ENCODE data around the gene CD99. TPM values are rescaled to one million over a fixed set of nuclear protein-coding genes. Genes with fewer than 3 reads are reported as not detected.
A peak's percentile ranks its signal among the peaks of the same experiment; 100 is the strongest.
"Not testable (repeated sequence)": the region's sequence is repeated elsewhere in the genome, so short reads cannot be mapped to it uniquely, and the experiment has no call there.

CD99 gene
- total RNA-seq, 2 donors from 2014 or later = 164 to 191 TPM

GRCh38 chrX:2712428-2712827, 21.3 kb downstream of the CD99 start:
- intact Hi-C loops (cut with DNase I, micrococcal nuclease) = no loop called here
- peak; percentile 57 for ATAC-seq
- DNase-seq = no peak

GRCh38 chrX:2712890-2713840, 22.1 kb downstream of the CD99 start:
- intact Hi-C loops (cut with DNase I, micrococcal nuclease) = no loop called here
- ATAC-seq (no peak), DNase-seq (no peak)

GRCh38 chrX:2714551-2714950, 23.5 kb downstream of the CD99 start:
- intact Hi-C loops (cut with DNase I, micrococcal nuclease) = no loop called here
- DNase-seq (no peak), ATAC-seq (no peak)

GRCh38 chrX:2715066-2715600, 24.0 kb downstream of the CD99 start:
- intact Hi-C loops (cut with DNase I, micrococcal nuclease) = no loop called here
- ATAC-seq (no peak), DNase-seq (no peak)

GRCh38 chrX:2717312-2717711, 26.2 kb downstream of the CD99 start:
- DNase-seq (no peak), ATAC-seq (no peak)
- intact Hi-C loops (cut with DNase I, micrococcal nuclease) = no loop called here

GRCh38 chrX:2718821-2719220, 27.7 kb downstream of the CD99 start:
- intact Hi-C loops (cut with DNase I, micrococcal nuclease) = no loop called here
- no peak for DNase-seq
- ATAC-seq = no peak

GRCh38 chrX:2719774-2720447, 28.8 kb downstream of the CD99 start:
- DNase-seq = no peak
- intact Hi-C loops (cut with DNase I, micrococcal nuclease) = no loop called here
- ATAC-seq = no peak

- ATAC-seq (no peak), DNase-seq (no peak)
- intact Hi-C loops (cut with DNase I, micrococcal nuclease) = no loop called here
Measured at GRCh38 chrX:2723286-2723879, 32.3 kb downstream of the CD99 start.

- intact Hi-C loops (cut with DNase I, micrococcal nuclease); ATAC-seq; DNase-seq: not testable (repeated sequence)
Measured at GRCh38 chrX:2727264-2727663, 36.2 kb downstream of the CD99 start.

- ATAC-seq (no peak), DNase-seq (no peak)
- intact Hi-C loops (cut with DNase I, micrococcal nuclease) = no loop called here
Measured at GRCh38 chrX:2732076-2732475, 41.0 kb downstream of the CD99 start.

- DNase-seq (no peak), ATAC-seq (no peak)
- intact Hi-C loops (cut with DNase I, micrococcal nuclease) = no loop called here
Measured at GRCh38 chrX:2732649-2733048, 41.6 kb downstream of the CD99 start.

- DNase-seq (no peak), ATAC-seq (no peak)
- intact Hi-C loops (cut with DNase I, micrococcal nuclease) = no loop called here
Measured at GRCh38 chrX:2733286-2733685, 42.2 kb downstream of the CD99 start.

GRCh38 chrX:2735270-2735669, 44.2 kb downstream of the CD99 start:
- ATAC-seq = no peak
- no peak for DNase-seq
- intact Hi-C loops (cut with DNase I, micrococcal nuclease) = no loop called here

- DNase-seq = no peak
- no peak for ATAC-seq
- intact Hi-C loops (cut with DNase I, micrococcal nuclease) = no loop called here
Measured at GRCh38 chrX:2740672-2741071, 49.6 kb downstream of the CD99 start.

GRCh38 chrX:2741386-2741785, 50.3 kb downstream of the CD99 start:
- ATAC-seq = no peak
- intact Hi-C loops (cut with DNase I, micrococcal nuclease) = no loop called here

GRCh38 chrX:2746250-2746649, 55.2 kb downstream of the CD99 start:
- DNase-seq; intact Hi-C loops (cut with DNase I, micrococcal nuclease); ATAC-seq: not testable (repeated sequence)

More at GRCh38 chrX:2741386-2741785, 50.3 kb downstream of the CD99 start:
- no peak for DNase-seq

- ATAC-seq = no peak
- intact Hi-C loops (cut with DNase I, micrococcal nuclease) = no loop called here
Measured at GRCh38 chrX:2748171-2748814, 57.2 kb downstream of the CD99 start.

GRCh38 chrX:2748815-2749188, 57.7 kb downstream of the CD99 start:
- intact Hi-C loops (cut with DNase I, micrococcal nuclease) = no loop called here
- DNase-seq (no peak), ATAC-seq (no peak)

More at GRCh38 chrX:2748171-2748814, 57.2 kb downstream of the CD99 start:
- DNase-seq = no peak

GRCh38 chrX:2751291-2751690, 60.2 kb downstream of the CD99 start:
- DNase-seq = no peak
- no peak for ATAC-seq

More at GRCh38 chrX:2751291-2751690, 60.2 kb downstream of the CD99 start:
- intact Hi-C loops (cut with DNase I, micrococcal nuclease) = no loop called here
